Esophagus muscularis mucosa (tissue), 3 donors: ENCODE results near the gene GSE1.

Source experiments
- POLR2A ChIP-seq: fragments of 450-650 bp; IDR thresholded peaks from one replicate; pipeline ENCODE4 v1.6.1; 2017; ENCODE audit warnings: antibody characterized with exemption, moderate library complexity, mild to moderate bottlenecking, low read depth
- POLR2AphosphoS5 ChIP-seq, 2 donors: sonication (generic); formaldehyde crosslinking; IDR thresholded peaks; one replicate each; pipeline ENCODE4 v1.6.1; 2017; ENCODE audit warnings: antibody characterized with exemption in 2 of 2
- TF ChIP-seq, protein P1 (sequence below), 3 experiments: fragments of 200-600 bp in 2 of 3; fragments of 450-650 bp in 1 of 3; sonication (generic) in 2 of 3; IDR thresholded peaks; one replicate each; pipeline ENCODE4 v1.5.1; 2017 to 2019; ENCODE audit warnings: antibody characterized with exemption in 3 of 3, mild to moderate bottlenecking in 2 of 3, moderate library complexity in 1 of 3

DNA sequence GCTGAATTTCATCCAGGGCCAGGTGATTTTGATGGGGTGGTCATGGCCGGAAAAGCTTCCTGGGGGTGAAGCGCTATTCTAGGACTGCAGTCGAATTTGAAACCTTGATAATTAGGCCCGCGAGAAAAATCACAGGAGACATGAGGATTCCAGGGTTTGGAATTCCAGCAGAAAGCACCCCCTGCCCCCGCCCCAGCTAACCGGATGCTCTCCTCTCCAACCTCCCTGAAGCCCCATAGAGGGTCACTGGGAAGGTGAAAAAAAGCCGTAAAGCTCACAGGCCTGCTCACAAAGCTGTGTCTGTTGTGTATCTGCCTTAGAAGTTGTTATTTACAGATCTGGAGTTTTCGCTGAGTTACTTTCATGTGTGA lies 76.8 kb downstream of the GSE1 start:
- TF ChIP-seq, protein P1, sequence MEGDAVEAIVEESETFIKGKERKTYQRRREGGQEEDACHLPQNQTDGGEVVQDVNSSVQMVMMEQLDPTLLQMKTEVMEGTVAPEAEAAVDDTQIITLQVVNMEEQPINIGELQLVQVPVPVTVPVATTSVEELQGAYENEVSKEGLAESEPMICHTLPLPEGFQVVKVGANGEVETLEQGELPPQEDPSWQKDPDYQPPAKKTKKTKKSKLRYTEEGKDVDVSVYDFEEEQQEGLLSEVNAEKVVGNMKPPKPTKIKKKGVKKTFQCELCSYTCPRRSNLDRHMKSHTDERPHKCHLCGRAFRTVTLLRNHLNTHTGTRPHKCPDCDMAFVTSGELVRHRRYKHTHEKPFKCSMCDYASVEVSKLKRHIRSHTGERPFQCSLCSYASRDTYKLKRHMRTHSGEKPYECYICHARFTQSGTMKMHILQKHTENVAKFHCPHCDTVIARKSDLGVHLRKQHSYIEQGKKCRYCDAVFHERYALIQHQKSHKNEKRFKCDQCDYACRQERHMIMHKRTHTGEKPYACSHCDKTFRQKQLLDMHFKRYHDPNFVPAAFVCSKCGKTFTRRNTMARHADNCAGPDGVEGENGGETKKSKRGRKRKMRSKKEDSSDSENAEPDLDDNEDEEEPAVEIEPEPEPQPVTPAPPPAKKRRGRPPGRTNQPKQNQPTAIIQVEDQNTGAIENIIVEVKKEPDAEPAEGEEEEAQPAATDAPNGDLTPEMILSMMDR (IDR thresholded peaks at IDR 0.05): no peak
- TF ChIP-seq POLR2A: no peak
- no peak for TF ChIP-seq POLR2AphosphoS5 (IDR thresholded peaks at IDR 0.05)
